ENCODE measurements around the gene SFXN3.

SFXN3 gene

DNA sequence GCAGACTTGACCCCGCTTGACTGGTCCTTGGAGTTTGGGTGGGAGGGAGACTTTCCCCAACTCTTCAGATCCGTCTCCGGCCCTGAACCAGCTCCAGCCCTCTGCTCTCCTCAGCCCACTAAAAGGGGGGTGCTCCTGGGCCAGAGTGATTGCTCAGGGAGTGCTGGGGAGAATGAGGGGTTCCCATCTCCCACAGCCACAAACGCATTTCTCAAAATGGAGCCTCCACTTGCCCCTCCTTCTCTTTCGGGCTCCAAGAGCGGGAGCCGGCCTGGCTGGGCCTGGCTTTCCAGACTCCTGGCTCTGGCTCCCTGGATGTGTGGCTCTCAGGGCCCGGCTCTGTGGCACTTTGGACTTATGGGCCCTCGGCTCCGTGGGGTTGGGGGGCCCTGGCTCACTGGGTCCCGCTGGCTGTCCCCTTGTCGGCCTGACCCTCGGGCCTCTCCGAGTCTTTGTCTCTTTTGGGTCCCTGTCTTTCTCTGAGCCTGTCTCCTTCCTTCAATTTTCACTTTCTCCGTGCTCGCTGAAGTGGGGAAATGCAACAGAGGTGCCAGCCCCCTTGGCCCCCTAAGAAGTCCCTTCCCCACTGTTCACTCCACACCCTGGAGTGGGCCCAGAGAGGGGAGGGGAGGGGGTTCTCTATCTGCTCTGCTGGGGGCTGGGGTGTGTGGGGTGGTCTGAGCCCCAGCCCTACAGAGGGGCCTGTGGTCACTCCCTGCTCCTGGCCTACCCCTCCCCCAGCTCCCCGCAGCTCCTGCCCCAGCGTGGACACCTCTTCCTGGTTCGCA, 30.7 kb upstream of the SFXN3 start:
- DNase-seq, result peak; percentile 16

DNA sequence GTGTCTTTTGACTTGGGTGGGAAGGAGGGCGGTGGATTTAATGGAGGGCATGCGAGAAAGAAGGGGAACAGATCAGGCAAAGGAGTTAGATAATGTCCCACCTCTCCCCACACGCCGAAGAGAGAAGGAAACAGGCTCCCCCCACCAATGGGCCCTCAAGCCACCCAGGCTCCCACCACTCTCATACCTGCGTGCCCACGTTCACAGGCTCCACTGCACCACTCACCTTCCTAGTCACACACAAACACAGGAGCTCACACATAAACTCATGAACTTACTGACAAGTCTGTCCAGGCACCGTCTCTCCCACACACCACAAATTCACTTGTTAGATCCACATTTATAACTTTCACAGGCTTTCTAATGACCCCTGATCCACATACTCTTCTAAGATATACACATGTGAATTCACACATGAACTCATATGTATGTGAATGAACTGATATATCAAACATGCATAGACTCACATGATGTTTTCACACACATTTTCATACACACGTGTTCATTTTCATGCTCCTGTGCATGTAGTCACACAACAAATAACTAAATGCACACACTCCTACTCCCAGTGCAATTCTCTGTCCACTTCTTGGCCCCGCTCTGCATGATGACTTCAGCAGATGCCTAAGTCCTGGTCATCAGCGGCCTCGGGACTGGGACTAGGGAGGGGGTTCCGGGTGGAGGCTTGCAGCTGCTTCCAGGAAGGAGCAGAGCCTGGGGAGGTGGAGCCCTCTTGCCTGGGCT, 29.9 kb upstream of the SFXN3 start:
- DNase-seq, result no peak

DNA sequence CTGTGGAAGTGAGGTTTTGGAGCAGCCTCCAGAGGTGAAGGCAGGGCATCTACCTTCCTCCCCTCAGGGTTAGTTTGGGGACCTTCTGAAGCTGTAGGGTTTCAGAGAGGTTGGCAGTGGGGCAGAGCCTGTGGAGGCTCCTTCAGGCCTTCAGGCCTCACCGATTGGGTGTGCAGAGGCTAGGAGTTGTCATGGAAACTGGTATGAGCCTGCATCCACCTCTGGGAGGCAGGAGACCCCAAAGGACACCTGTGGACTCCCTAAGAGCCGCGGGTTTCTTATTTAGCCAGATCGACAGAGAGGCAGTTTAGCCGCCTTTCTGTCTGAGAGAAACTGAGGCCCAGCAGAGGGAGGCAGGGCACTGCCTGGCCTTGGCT, 29.4 kb upstream of the SFXN3 start:
- no peak for DNase-seq

DNA sequence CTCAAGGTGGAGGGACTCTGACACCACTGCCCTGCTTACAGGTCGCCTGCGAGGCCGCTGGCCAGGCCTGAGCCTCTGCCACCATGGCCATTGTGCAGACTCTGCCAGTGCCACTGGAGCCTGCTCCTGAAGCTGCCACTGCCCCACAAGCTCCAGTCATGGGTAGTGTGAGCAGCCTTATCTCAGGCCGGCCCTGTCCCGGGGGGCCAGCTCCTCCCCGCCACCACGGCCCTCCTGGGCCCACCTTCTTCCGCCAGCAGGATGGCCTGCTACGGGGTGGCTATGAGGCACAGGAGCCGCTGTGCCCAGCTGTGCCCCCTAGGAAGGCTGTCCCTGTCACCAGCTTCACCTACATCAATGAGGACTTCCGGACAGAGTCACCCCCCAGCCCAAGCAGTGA, 28.6 kb upstream of the SFXN3 start:
- no peak for DNase-seq

DNA sequence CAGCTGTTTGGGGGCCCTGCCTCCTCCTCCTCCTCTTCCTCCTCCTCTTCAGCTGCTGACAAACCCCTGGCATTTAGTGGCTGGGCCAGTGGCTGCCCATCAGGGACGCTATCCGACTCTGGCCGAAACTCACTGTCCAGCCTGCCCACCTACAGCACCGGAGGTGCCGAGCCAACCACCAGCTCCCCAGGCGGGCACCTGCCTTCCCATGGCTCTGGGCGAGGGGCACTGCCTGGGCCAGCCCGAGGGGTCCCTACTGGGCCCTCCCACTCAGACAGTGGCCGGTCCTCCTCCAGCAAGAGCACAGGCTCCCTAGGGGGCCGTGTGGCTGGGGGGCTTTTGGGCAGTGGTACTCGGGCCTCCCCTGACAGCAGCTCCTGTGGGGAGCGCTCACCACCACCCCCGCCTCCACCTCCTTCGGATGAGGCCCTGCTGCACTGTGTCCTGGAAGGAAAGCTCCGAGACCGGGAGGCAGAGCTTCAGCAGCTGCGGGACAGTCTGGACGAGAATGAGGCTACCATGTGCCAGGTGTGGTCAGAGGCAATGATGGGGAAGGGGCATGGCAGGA, 27.3 kb upstream of the SFXN3 start:
- no peak for DNase-seq

DNA sequence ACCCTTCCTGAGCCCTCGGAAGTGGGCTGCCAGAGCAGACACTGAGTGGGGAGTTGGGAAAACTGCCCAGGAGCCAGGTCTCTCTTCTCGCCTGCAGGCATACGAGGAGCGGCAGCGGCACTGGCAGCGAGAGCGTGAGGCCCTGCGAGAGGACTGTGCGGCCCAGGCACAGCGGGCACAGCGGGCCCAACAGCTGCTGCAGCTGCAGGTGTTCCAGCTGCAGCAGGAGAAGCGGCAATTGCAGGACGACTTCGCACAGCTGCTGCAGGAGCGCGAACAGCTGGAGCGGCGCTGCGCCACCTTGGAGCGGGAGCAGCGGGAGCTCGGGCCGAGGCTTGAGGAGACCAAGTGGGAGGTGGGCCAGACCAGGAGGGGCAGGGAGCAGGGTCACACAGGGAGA, 25.7 kb upstream of the SFXN3 start:
- DNase-seq, result no peak

DNA sequence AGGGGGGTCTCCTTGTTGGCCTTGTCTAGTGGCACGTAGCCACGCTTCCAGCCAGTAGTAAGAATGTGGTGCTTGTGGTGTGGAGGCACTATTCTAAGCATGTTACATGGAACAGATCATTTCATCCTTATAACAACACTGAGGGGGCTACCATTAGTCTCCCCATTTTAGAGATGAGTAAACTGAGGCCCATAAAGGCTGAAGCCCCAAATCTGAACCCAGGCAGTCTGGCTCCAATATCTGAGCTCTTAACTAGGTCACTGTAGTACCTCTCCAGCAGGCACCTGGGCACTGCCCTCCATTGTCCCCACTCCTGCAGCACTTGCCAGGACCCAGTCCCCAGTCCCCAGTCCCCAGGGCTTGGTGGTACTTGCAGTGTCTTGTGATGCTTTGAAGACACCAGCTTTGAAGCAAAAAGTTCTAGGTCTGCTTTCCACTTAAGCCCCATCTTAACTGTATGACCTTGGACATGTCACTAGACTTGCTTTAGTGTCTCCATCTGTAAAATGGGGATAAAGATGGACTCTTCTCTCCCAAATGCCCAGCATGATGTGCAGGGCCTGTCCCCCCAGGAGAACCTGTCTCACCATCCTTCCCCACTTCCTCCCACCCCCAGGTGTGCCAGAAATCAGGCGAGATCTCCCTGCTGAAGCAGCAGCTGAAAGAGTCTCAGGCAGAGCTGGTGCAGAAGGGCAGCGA, 25.0 kb upstream of the SFXN3 start:
- DNase-seq, result no peak

DNA sequence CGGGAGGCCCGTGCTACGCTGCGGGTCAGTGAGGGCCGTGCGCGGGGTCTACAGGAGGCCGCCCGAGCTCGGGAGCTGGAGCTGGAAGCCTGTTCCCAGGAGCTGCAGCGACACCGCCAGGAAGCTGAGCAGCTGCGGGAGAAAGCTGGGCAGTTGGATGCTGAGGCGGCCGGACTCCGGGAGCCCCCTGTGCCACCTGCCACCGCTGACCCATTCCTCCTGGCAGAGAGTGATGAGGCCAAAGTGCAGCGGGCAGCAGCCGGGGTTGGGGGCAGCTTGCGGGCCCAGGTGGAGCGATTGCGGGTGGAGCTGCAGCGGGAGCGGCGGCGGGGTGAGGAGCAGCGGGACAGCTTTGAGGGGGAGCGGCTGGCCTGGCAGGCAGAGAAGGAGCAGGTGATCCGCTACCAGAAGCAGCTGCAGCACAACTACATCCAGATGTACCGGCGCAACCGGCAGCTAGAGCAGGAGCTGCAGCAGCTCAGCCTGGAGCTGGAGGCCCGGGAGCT, 24.4 kb upstream of the SFXN3 start:
- DNase-seq, result no peak

DNA sequence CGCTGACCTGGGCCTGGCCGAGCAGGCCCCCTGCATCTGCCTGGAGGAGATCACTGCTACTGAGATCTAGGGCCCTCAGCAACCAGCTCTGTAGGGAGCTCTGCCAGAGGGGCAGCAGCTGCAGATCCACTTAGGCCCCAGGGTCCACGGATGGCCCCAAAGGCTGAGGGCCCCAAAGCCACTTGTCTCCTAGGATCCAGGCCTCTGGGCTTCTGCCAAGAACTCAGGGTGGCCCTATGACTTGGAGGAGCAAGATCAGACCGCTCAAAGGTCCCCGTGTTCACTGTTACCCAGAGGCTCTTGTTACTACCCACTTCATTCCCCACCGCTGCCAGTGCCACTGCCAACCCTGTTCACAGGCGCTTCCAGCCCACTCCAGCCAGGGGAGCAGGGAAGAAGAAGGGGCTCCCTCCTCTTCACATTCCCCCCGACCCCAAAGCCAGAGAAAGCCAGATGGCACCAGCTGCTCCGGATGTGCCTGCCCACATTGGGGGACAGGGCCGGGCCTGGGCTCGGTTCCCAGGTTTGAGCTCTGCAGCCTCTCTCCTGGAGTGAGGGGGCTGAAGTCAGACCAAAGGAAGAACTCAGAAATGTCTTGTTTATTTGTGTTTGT, 23.8 kb upstream of the SFXN3 start:
- no peak for DNase-seq

DNA sequence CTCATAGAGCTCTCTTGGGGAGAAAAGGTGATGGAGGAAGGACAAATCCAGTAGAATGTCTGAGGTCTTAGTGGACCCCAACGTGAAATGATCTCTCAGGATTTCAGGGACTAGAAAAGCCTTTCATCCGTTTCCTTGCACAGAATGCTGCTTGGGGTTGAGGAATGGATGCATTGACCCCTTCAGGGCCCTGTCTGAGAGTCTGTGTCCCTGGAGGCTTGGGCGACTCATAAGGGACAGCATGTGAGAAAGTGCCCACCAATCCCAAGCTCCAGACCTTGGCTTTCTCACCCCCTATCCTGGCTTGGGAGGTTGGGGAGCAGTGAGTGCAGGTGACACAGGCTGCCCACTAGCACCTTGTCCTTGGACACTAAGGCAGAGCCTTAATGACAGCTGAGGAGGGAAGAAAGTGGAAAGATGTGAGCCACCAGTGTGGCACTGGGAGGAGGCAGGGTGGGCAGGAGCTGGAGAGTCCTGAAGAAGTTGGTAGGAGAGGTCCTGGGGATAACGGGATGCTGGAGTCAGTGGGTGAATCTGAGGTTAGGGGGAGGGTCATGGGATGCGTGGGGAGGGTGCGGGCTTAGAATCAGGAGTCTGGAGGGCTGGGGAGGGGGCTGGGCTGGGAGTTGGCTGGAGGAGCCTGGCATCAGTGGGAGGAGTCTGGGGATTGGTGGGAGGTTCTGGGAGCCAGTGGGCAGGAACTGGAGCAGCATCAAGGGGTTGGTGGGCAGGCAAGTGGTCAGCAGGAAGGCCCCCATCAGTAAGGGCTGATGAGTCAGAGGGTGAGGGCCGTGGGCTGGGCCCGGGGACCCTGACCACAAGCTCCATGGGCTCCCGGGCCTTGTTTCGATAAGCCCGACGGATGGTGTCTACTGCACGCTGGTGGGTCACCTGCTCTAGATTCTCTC, 22.9 kb upstream of the SFXN3 start:
- DNase-seq, result no peak

DNA sequence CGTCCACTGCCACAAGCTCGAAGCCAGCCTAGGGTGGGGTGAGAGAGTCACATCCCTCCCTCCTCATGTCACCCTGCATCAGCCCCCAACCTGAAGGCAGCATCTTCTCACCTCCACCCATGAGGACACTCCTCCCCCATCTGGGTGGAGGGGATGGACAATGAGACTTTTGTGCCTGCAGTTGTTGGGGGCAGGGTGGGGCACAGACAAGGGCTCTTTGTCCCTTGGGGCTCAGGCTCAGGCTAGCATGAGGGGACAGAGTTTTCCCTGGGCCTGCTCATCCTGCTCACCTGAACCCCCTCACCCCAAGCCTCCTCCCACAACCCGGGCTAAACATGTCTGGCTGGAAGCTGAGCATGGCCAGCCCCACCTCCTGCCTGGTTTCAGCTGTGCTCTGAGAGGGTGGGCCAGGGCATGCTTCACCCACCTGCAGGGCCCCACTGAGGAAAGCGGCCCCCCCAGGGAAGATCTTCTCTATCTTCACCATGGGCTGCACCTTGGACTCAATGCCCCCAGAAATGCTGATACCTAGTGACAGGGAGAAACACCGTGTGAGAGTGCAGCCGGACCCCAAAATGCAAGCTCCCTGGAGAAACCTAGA, 22.1 kb upstream of the SFXN3 start:
- no peak for DNase-seq

DNA sequence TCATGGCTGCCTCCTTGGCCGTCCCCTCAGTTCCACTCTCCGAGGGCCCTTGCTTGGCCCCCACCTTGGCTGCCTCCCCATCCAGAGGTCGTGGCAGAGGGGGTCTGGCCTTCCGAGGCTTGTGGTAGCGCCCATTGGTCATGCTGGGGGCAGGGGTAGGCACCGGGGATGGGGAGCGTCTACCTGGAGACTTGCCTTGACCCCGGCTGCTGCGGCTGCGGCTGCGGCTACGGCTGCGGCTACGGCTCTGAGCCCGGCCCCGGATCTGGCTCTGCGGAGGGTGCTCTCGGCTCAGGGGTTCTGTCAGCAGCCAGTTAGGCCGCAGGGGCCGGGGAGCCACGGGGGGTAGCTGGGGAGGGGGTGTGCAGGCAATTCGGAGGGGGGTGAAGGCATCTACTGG, 20.7 kb upstream of the SFXN3 start:
- no peak for DNase-seq

DNA sequence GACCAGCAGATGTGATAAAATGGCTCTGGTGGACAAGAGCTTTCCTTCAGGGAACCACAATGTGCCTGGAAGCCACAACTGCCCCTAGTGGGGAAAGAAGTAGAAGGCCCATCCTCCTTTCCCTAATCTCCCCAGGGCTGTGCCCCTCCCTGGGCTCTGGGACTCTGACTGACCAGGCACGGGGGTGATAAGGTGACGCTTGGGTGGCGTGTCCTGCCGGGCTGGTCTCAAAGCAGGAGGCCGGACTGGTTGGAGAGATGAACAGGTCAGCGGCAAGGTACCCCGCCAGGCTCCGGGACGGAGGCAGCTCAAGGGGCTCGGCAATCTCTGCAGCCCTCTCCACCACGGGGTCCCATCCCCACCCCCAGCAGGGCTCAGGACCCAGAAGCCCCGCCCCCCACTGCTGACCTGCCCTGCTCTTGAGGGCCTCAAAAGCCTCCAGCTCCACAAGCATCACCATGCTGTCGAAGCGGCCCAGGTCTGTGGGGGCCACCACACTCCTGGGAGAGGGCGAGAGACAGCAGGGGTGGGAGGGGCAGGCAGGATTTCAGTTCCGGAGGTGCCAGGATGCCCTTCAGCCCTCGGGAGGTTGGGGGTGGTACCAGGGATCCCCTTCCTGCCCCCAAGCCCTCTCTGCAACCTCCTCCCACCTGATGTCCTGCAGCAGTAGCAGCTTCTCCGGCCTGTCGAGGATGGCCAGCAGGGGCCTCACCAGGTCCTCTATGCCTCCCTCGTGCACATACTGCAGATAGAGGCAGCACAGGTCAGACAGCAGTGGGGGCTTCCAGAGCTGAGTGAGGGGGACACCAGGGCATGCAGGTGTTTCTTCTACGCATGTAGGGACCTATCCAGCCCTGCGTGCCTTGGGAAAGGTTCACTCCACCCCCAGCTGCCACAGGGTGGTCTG, 19.3 kb upstream of the SFXN3 start:
- DNase-seq, result no peak

DNA sequence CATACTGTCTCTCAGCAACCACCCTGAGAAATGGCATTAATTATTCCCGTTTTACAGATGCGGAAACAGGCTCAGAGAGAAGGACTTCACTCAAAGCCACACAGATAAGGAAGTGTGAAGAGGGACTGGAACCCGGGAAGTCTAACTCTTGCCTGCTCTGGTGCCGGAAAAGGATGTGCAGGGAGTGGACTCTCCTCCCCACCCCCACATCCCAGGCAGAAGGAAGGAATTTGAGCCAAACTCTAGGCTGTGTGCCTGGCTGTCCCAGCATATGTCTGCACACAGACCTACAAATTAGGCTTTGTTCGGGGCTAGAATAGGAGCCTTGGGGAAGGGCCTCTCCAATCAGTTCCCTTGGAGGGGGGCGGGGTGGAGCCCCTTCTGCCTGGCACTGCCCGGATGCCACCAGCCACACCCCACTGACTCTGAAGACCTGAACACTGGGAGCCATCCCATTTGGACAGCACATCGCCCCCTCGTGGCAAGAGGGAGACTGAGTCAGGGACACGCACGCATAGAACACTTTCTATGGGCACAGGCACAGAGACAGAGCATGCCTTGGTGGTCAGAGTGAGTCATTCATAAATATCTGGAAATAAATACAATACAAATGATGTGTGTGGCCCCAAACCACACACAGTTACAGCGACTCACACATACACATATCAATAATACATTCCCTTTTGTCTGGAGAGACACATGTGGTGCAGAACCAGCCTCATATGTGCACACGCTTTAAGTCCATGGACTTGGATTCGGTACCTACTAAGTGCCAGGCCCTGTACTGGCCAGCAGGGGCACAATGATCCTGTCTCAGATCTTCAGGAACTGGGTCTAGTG, 18.3 kb upstream of the SFXN3 start:
- peak; percentile 41 for DNase-seq

DNA sequence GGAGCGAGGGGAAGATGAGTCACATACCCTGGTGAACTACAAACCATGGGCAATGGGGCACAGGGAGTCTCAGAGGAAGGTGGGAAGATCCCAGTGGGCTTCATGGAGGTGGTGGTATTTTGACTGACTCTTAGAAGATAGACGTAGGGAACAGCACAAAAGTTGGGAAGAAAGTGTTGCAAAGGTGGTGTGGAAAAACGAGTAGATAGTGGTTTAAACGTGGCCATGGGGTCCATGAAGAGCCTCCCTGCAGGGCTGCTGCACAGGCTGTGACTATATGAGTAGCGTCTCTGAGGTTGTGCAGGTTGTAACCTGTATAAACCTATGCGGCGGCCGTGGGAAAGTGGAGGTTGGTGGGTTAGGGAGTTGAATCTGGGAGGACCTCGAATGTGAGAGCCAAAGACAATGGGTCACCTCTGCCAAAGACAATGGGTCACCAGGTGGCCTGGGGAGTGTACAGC, 17.6 kb upstream of the SFXN3 start:
- DNase-seq, result no peak

DNA sequence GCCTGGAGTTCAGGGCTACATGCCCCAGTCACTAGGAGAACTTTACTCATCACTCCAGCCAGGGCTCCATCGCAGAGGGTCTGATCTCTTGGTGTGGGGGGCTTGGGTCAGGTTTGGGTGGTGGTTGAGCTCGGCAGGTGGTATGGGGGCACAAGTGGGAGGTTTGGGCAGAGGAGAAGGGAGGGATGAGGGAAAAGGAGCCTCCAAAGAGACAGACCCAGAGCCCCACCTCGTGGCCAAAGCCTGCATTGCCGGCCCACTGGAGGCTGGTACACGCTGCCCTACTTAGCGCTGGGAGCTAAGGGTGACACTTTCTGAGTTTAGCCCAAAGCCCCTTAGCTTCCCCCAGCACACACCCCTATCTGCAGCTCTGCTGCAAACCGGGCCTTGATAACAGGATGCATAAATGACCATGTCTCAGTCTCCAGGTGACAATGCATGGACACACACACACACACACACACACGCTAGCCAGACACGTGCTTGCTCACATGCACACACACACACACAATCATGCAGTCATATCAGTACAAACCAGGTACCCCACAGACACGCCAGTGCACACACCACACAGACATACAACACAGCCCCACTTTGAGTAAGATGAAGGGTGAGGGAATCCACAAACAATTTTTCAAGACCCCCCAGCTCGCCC, 16.7 kb upstream of the SFXN3 start:
- peak; percentile 20 for DNase-seq

DNA sequence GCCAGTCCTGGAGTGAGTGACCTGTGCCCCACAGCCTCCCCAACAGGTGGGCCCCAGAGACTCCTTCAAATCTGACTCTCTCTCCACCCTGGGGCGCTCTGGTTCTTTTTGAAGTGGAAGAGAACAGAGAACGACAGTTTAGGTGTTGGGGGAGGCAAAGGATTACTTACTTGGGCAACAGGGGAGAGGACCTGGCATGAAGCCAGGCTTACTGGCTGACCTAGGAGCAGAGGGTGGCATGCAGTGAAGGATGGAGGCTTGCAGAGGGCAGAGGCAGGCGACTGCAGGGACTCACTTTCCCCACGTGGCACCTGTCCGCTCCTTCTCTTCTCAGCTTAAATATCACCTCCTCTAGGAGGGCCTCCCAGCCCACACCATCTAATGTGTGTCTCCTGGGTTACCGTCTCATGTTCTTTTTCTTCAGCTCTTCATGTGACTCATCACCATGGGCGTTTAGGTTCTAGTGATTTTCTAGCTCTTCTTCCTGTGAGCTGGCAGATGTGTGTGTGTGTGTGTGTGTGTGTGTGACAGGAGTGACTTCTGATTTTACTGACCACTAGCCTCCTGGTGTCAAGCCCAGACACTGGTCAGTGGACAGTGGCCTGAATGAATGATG, 16.0 kb upstream of the SFXN3 start:
- no peak for DNase-seq

DNA sequence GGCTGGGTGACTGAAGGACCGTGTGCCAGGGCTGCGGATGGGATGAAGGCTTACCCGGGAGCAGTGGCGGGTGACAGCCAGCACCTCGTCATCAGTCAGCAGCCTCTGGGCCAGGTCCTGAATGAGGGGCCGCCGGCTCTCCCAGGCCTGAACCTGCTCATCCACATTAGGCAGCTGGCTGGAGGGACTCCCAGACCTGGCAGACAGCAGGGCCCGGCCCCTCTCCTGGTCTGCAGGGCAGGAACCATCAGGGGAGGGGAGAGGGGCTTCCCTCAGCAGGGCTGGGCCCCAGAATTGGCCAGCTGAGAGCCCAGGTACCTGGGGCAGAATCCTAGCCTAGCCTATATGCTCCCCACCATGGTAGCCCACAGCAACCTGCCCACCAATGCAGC, 15.5 kb upstream of the SFXN3 start:
- no peak for DNase-seq

Measured in NCI-H2227 treated with DMSO at 0.1 percent for 48 hours (cell line).